Mucosa of gallbladder (tissue), 1 donor: ENCODE measurements around the gene ERN1. TPM values are rescaled to one million over a fixed set of nuclear protein-coding genes. Genes with fewer than 3 reads are reported as not detected.

Experiments used
- DNase-seq: peaks from one replicate; pipeline ENCODE4 v3.0.0-alpha.2; 2020; ENCODE audit warnings: low spot score
- total RNA-seq: library from RNA; stranded (reverse); gene quantifications from one replicate; pipeline ENCODE4 v1.2.1, GENCODE V29; 2021
- donor health status: DM: no; HTN: no; CAD: no.

The ERN1 gene
- total RNA-seq, 1 donor from 2014 or later, result 41.6 TPM

DNA sequence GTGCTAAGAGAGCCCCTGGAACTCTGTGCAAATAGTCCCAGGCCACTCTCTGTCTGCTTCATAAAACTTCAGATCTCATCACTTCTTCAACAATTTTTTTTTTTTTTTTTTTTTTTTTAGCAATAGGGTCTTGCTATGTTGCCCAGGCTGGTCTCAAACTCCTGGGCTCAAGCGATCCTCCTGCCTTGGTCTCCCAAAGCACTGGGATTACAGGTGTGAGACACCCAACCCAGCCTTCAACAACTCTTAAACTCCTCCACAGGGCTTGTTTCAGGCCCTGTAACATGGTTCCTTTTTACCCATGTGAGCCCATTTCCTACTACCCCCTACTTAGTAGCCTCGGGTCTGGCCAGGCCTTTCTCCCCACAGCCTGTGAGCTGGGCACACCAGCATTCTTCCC lies 70.2 kb downstream of the ERN1 start:
- no peak for DNase-seq

- no peak for DNase-seq
Observed at GRCh38 chr17:64058621-64059020, 71.3 kb downstream of the ERN1 start.

DNA sequence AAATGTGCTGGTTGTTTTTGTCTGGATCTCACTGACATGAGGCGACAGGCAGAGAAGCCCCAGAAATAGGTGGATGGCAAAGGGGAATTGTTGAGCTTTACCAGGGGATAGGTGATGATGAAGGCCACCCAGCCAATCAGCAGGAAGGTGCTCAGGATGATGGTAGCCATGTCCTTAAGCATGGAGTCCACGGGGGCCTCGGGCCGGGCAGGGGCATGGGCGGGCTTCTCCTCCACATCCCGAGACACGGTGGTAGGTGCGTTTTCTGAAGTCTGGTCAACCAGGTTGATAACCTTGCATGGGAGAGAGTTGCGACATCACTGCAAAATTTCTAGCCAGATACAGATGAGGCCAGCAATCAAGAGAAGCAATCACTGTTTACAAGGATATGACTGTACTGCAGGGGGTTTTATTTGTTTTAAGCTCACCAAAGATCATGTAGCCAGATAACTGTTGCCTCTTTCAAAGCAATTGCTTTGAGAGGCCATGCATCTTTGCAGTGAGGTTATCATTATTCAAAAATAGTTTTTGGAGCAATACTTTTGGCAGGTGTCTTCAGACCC lies 72.2 kb downstream of the ERN1 start:
- DNase-seq, result no peak

DNA sequence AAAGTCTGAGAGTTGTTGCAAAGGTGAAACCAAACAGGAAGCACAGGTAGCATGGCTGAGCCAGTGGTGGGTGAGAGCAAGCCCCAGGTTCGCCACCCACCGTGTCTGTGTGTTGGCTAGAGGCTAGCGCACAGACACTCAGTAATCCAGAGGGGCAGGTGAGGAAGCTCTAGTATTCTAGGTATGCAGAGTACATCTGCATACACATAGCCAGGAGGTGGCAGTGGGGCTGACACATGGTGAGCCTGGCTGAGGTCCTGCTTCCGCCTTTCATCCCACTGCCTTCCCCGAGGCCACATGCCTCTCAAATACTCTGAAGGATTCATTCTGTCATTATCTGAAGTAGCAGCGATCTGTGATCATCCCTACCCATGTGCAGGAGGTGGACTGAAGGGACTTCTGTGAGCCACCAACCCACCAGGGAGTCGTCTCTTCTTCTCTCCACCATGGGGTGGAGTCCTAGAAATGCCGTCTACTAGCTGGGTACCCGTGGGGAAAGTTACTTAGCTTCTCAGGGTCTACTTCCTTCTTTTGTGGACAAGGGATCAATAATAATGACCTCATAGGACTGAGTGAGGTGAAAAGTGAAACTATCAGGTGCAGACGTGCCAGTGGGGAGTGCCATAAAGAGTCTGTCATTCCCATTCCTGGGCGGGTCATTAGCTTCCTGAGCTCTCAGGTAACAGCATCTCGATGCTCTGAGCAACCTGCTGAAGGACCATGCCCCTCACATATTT lies 73.5 kb downstream of the ERN1 start:
- peak; percentile 72 for DNase-seq

DNA sequence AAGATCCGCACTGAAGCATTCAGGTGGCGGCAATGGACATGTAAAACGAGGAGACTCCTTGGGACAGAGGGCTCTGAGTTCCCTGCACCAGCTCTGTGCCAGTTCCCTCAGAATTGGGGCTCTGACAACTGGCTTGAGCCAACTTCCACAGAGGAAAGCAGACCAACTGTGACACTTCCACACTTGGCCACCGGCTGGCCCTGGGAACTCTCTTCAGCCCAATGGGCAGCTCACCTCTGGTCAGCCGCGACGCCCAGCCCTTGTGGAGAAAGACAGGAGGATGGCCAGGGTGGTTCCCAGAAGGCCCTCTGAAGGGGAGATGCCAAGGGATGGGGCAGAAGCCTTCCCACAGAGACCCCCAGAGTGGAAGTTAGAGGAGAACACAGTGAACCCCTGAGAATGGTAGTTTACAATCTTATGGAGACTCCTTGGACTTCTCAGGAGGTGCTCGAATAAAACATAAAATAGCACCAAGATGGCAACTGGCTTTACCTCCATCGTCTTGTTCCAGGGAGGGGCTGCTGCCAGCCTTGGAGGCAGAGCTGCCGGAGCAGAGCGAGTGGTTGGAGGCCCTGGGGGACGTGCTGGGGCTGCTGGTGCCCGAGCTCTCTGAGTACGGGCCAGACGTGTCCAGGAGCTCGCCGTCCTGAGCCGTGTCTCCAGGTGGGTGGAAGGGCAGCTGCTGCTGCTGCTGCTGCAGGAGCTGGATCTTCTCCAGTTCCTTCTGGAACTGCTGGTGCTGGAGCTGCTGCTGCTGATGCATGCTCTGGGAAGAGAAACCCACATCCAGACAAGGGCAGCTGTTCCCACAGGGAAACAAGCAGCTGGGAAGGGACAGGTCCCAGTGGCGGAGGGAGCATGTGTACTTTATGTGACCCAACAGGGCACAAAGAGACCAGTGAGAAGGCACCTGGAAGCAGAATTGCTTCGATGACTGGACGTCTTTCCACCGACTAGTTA lies 74.5 kb downstream of the ERN1 start:
- DNase-seq, result no peak

- no peak for DNase-seq
Observed at GRCh38 chr17:64054304-64054703, 75.6 kb downstream of the ERN1 start.

GRCh38 chr17:64053101-64053500 lies 76.8 kb downstream of the ERN1 start:
- no peak for DNase-seq

DNA sequence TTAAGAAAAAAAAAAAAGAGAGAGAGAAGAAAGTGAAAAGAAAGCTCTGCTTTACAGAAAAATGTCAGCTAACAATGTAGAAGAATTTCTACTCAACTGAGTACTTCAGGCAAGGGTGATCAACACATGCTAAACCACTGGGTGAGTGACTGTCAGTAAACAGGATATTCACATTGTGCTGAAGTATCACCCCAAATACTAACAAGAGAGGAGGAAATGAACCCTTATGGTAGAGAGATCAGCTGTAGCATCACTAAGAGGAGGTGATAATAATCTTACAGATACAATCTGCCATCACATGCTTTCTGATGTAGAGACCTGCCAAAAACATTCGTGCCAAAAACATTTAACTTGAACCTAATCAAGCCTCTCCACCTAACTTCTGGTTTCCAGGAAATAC lies 78.8 kb downstream of the ERN1 start:
- no peak for DNase-seq

- no peak for DNase-seq
Observed at GRCh38 chr17:64048805-64049204, 81.1 kb downstream of the ERN1 start.

GRCh38 chr17:64045176-64045575 lies 84.8 kb downstream of the ERN1 start:
- no peak for DNase-seq

DNA sequence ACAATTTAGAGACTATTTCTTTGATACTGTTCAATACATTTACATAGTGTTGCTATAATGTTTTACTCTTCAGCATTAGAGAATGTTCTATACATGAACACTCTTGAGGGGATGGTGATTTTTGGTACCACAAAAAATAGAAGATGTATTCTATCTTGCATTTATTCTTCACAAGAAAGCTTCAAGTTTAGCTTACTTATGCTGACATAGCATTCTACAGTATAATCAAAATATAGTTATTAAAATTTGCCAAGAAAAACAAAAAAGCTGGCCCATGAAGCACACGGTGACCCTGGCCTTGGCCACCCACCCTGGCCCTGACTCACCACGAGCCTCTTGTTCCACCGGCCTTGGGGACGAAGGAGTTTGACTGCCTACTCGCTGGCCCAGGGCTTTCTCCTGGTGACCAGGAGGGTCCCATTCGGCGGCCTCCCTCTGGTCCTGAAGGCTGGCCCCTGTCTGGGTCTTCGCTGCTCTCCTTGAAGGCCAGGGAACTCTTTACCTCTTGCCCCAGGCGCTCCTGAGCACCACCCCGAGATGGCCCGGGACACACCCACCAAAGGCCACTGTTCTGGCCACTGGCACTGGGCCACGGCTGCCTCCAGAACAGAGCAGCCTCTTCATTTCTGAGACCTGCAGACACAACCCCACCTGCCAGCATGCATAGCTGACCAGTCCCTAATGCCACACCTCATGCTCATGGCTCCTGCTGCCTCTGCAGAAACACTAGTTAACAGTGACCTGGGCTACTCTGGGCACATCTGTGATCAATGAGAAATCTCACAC lies 87.1 kb downstream of the ERN1 start:
- no peak for DNase-seq

DNA sequence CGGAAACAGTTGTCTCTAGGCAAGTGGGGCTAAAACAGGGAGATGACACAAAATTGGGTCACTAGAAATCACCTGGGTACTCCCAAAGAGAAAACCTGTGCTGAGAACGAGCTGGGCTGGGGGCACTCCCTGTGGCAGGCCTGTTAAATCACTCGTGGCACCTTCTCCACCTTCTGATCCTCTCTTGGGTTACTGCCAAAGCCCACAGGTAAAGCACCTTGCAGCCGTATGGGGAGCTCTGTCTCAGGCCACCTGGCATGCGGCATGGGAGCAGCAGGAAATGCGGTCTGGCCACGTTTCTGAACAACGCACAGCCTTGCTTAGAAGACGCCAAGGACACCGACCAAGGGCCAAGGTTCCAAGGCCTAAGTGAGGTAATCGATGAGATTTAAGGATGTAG lies 88.0 kb downstream of the ERN1 start:
- DNase-seq, result no peak

DNA sequence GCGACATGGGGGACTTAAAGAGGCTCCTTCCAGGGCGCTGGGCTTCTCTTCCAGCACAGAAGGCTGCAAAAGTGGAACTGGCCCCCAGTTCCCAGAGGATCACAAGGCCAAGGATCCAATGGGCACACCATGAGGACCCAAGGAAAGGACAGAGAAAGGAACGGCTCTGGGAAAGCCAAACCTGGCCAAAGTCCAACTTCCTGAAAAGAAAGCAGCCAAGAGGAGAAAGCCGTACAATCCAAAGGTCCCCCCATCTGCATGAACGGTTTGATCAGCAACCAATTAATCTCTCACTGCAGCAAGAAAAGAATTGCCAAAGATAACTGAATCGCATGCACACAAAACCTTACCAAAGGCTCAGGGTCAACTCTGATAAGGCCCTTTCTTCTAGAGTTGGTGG lies 89.7 kb downstream of the ERN1 start:
- DNase-seq, result peak; percentile 40

- DNase-seq, result no peak
Observed at GRCh38 chr17:64039106-64039400, 90.9 kb downstream of the ERN1 start.

DNA sequence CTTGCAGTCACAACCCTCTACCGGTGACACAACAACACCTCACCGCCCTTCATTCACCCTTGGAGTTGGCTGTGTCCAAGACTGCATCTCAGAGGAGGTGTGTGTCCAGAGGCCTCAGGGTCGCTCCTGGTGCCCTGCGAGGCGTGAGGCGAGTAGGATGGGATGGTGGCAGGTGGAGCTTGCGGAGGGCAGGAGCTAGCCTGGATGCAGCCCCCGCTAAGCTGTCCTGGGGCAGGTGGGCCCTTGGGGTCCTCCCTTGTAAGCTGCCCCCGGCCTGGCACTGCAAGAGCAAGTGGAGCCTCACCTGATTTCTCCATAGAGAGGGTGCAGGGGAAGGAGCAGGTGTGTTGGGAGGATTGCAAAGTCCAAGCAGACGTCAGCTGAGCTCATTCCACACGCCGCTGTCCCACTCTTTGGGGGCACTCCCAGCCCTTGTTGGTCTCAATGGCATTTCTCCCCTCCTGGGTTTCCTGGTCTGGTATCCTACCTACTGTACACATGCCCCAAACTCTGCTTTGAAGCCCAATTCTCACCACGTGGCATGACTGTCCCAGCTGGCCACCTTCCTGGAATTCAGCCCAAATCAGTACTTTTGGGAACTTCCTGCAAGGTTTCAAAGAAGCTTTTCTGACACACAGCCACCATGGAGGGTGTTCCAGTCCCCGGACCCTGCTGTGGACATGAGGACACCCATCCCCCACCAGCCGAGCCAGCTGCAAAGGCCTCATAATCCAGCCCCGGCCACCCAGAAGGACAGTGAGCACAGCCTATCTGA lies 91.4 kb downstream of the ERN1 start:
- no peak for DNase-seq

- DNase-seq, result no peak
Observed at GRCh38 chr17:64037802-64038201, 92.1 kb downstream of the ERN1 start.

DNA sequence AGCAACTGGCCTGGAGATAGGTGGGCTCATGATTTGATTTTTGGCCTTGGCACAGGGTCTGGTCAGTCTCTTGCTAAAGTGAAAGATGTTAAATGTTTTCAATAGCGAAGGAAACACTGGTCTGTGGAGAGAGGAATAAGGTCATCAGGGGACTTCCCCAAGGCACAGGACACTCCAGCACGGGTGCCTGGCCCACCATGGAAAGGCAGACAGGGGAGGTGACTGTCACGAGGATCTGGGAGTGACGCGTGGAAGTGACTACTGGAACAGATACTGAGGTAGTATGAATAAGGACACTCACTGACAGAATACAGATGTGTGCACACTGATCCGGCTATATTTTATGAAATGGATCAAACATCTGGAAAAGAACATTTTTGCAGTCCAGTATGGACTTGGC lies 92.8 kb downstream of the ERN1 start:
- no peak for DNase-seq

- DNase-seq, result no peak
Observed at GRCh38 chr17:64036198-64036922, 93.6 kb downstream of the ERN1 start.

- DNase-seq, result no peak
Observed at GRCh38 chr17:64032081-64032480, 97.9 kb downstream of the ERN1 start.

- peak; percentile 71 for DNase-seq
Observed at GRCh38 chr17:64028874-64029464, 101.0 kb downstream of the ERN1 start.
